SK-N-SH (cell line): ENCODE results near the gene PCK2. TPM values are rescaled to one million over a fixed set of nuclear protein-coding genes. Genes with fewer than 3 reads are reported as not detected.
A peak's percentile ranks its signal among the peaks of the same experiment; 100 is the strongest.

Source experiments
- CTCF ChIA-PET: fragments of 300-600, 350-600 bp; formaldehyde crosslinking; extraction: SDS; loops from one replicate; lab custom pipeline; 2021; lab: Yijun Ruan, JAX
- POLR2A ChIA-PET: fragments of 350-600 bp; sonication (Branson Sonifier 250); formaldehyde crosslinking; extraction: SDS; loops from one replicate; lab custom pipeline; 2020; ENCODE audit warnings: antibody characterized with exemption, inconsistent platforms; lab: Yijun Ruan, JAX
- DNase-seq: peaks from one replicate; pipeline ENCODE4 v3.0.0; 2012
- H2AFZ ChIP-seq: fragments of 200-600 bp; sonication (generic); 2 replicates; pipeline ENCODE4 v1.8.1; 2016; ENCODE audit warnings: antibody characterized with exemption, mild to moderate bottlenecking, low read depth
- H3F3A ChIP-seq: fragments of 200-600 bp; sonication (generic); replicated peaks from 2 replicates; pipeline ENCODE3; 2016; ENCODE audit warnings: antibody characterized with exemption, mild to moderate bottlenecking; ENCODE audit not compliant: insufficient read depth
- H3K27ac ChIP-seq, 2 experiments: fragments of 200-500 bp in 1 of 2; fragments of 200-600 bp in 1 of 2; sonication (Bioruptor generic) in 1 of 2; sonication (generic), shearing (Covaris generic) in 1 of 2; 2 replicates each; pipeline versions ENCODE4 v1.5.1 to v1.6.1; 2014 to 2016; ENCODE audit warnings: low read depth in 2 of 2, inconsistent platforms in 1 of 2, low read length in 1 of 2, mild to moderate bottlenecking in 1 of 2, mixed read lengths in 1 of 2
- H3K27me3 ChIP-seq: fragments of 200-600 bp; sonication (generic), shearing (Covaris generic); 2 replicates; pipeline ENCODE4 v1.6.1; 2016; ENCODE audit warnings: mixed run types; ENCODE audit not compliant: insufficient read depth
- H3K36me3 ChIP-seq, 2 experiments: fragments of 200-500 bp in 1 of 2; fragments of 200-600 bp in 1 of 2; sonication (Bioruptor generic) in 1 of 2; sonication (generic) in 1 of 2; replicated peaks in 1 of 2; 2 replicates each; pipeline versions ENCODE3 to v1.5.1; 2014 to 2016; ENCODE audit warnings: low read length in 1 of 2, mild to moderate bottlenecking in 1 of 2; ENCODE audit not compliant: insufficient read depth in 2 of 2, control insufficient read depth in 1 of 2
- H3K4me1 ChIP-seq, 2 experiments: fragments of 200-500 bp in 1 of 2; fragments of 200-600 bp in 1 of 2; sonication (Bioruptor generic) in 1 of 2; sonication (generic), shearing (Covaris generic) in 1 of 2; 2 replicates each; pipeline versions ENCODE4 v1.5.1 to v1.6.1; 2014 to 2016; ENCODE audit warnings: low read depth in 1 of 2, low read length in 1 of 2, mixed run types in 1 of 2; ENCODE audit not compliant: insufficient read depth in 2 of 2, control insufficient read depth in 1 of 2
- H3K4me2 ChIP-seq: fragments of 200-600 bp; sonication (generic), shearing (Covaris generic); 2 replicates; pipeline ENCODE4 v1.6.1; 2017; ENCODE audit warnings: mixed run types
- H3K4me3 ChIP-seq, 2 experiments: fragments of 200-500 bp in 1 of 2; fragments of 200-600 bp in 1 of 2; sonication (Bioruptor generic) in 1 of 2; sonication (generic), shearing (Covaris generic) in 1 of 2; 2 replicates each; pipeline versions ENCODE4 v1.5.1 to v1.8.1; 2014 to 2016; ENCODE audit warnings: low read depth in 2 of 2, inconsistent platforms in 1 of 2, low read length in 1 of 2, mild to moderate bottlenecking in 1 of 2, mixed read lengths in 1 of 2, moderate library complexity in 1 of 2
- H3K79me2 ChIP-seq: fragments of 200-600 bp; sonication (generic); 2 replicates; pipeline ENCODE4 v1.8.1; 2017; ENCODE audit warnings: mild to moderate bottlenecking; ENCODE audit not compliant: insufficient read depth
- H3K9ac ChIP-seq: fragments of 200-600 bp; sonication (generic); 2 replicates; pipeline ENCODE4 v1.6.1; 2017; ENCODE audit warnings: mixed run types
- H3K9me2 ChIP-seq: fragments of 200-600 bp; sonication (generic); 2 replicates; pipeline ENCODE4 v1.6.1; 2017; ENCODE audit warnings: mixed run types
- H3K9me3 ChIP-seq: fragments of 200-600 bp; sonication (generic); 2 replicates; pipeline ENCODE4 v1.6.1; 2017; ENCODE audit warnings: mixed run types, mild to moderate bottlenecking, moderate library complexity
- H4K20me1 ChIP-seq: fragments of 200-600 bp; sonication (generic); 2 replicates; pipeline ENCODE4 v1.6.1; 2017; ENCODE audit warnings: mild to moderate bottlenecking, mixed run types; ENCODE audit not compliant: insufficient read depth
- EZH2phosphoT487 ChIP-seq: fragments of 200-600 bp; sonication (generic); IDR thresholded peaks from 2 replicates; pipeline ENCODE4 v1.6.1; 2017; ENCODE audit warnings: low read depth, mixed run types, mild to moderate bottlenecking, antibody characterized with exemption, moderate library complexity, borderline replicate concordance
- GABPA ChIP-seq: IDR thresholded peaks from 2 replicates; pipeline ENCODE4 v1.4.0; 2012; ENCODE audit warnings: low read depth, mild to moderate bottlenecking
- JUND ChIP-seq: IDR thresholded peaks from 2 replicates; pipeline ENCODE4 v1.4.0; 2012
- NFIC ChIP-seq: IDR thresholded peaks from 2 replicates; pipeline ENCODE4 v1.4.0; 2012; ENCODE audit warnings: borderline replicate concordance
- NRF1 ChIP-seq: IDR thresholded peaks from 2 replicates; pipeline ENCODE4 v1.6.1; 2012; ENCODE audit warnings: low read depth, mild to moderate bottlenecking, low read length
- RAD21 ChIP-seq: IDR thresholded peaks from 2 replicates; pipeline ENCODE4 v1.6.1; 2012; ENCODE audit warnings: mild to moderate bottlenecking, low read length
- RCOR1 ChIP-seq: fragments of 150-350 bp; IDR thresholded peaks from 2 replicates; pipeline ENCODE4 v1.6.1; 2017; ENCODE audit warnings: antibody characterized with exemption, low read length
- TAF1 ChIP-seq: IDR thresholded peaks from 2 replicates; pipeline ENCODE4 v1.6.1; 2012; ENCODE audit warnings: low read depth, mild to moderate bottlenecking, low read length, moderate library complexity, borderline replicate concordance
- TEAD4 ChIP-seq: IDR thresholded peaks from 2 replicates; pipeline ENCODE4 v1.4.0; 2012; ENCODE audit warnings: mild to moderate bottlenecking, borderline replicate concordance; ENCODE audit not compliant: insufficient read depth
- USF1 ChIP-seq: IDR thresholded peaks from 2 replicates; pipeline ENCODE4 v1.4.0; 2012; ENCODE audit warnings: low read depth, borderline replicate concordance
- WGBS: methylation state at CpG from one replicate; pipeline ENCODE4 v1.1.6; 2017; ENCODE audit warnings: low lambda C conversion rate; 5-methylcytosine and 5-hydroxymethylcytosine counted together
- polyA plus RNA-seq, 3 experiments: library from polyadenylated mRNA; depleted of rRNA; stranded (reverse); fragments of >200 nt; gene quantifications; 2 replicates each; pipeline ENCODE4 v1.2.3, GENCODE V29; 2012

PCK2 gene
- polyA plus RNA-seq, 1 of the 3 experiments (the other 2 are of a cell fraction) = 16.6 TPM

DNA sequence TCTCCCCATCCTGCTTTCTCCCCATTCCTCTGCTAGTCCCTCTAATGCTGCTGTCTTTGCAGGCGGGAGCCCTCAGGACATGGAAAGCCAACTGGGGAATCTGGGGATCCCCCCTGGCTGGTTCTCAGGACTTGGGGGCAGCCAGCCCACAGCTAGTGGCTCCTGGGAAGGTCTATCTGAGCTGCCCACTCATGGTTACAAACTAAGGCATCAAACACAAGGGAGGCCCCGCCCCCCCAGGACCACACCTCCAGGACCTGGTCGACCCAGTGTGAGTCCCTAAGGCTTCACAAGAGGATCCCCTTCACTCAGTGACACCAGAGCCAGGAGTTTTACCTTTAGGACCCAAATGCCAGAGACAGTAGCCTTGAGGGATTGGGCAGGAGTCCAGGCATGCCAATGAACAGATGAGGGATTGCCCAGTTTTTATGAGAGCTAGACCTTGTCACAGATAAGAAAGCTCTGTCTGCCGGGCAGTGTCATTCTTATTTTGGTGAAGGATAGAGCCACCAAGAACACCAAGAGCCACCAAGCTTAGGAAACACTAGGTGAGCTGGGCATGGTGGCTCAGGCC lies 30.8 kb upstream of the PCK2 start:
- Histone ChIP-seq H3K4me3 (no peak overlapping the region), H4K20me1 (no peaks in the 10 kb centered on the region), H3K9me3 (no peaks in the 10 kb centered on the region), H3K36me3 (no peaks in the 10 kb centered on the region), H3K4me1 (peaks cover 0 to 3% of the 10 kb centered on the region in 2 experiments; a peak in 1 of 4 replicates), H3K9me2 (no peaks in the 10 kb centered on the region), H3K27me3 (no peaks in the 10 kb centered on the region; the same call in 1 of the 2 replicates), H2AFZ (no peak overlapping the region), H3K79me2 (no peaks in the 10 kb centered on the region), H3F3A (no peaks in the 10 kb centered on the region), H3K4me2 (no peak overlapping the region), H3K27ac (no peak overlapping the region), H3K9ac (no peak overlapping the region)
- TF ChIP-seq TAF1 (no peak), NFIC (no peak), NRF1 (no peak)
- peak; percentile 14 for DNase-seq
- ChIA-PET CTCF (interaction anchor here (1.4 to 42.8 kb wide), 4 partner anchors 13 to 51 kb away, joined by 3 to 1159 read pairs (median 145); partner anchors contain the start of genes CPNE6 and PCK2), POLR2A (no interaction called here)
- 56% methylated on average over 4 of the region's 4 CpGs for WGBS

DNA sequence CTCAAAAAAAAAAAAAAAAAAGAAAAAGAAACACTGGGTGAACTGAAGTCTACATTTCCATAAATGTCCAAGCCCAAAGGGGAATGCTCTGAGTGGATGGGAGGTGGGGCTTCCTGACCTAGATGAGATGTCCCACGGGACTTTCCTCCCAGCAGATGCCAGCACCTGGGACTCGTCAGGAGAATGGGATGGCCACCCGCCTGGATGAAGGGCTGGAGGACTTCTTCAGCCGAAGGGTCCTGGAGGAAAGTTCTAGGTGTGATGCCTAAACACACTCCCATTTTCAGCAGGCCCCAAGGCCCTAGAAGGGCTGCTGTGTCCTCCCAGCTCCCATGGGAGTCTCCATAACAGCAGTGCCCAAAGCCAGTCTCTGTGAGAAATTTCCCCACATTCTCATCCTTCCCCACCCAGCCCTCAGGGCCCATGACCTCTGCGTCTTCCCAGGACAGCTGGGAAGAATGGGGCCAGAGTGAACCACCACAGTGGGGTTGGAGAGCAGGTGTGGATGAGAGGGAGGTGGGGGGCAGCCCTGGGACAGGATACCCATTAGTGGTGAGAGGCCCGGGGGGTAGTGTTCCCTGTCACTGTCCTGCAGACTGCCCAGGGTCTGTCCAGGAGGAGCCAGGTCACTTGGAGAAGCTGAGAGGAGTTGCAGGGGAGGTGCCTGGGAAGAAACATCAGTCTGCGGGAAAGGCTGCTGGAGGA lies 29.9 kb upstream of the PCK2 start:
- ChIA-PET CTCF (interaction anchor here (1.1 to 42.8 kb wide), 6 partner anchors 10 to 244 kb away, joined by 3 to 1159 read pairs (median 4); partner anchors contain the start of genes CIDEB, IRF9 and PCK2), POLR2A (interaction anchor here (0.7 kb wide), 1 partner anchor 18 kb away, joined by 3 read pairs; no protein-coding TSS in a partner anchor)
- Histone ChIP-seq H4K20me1 (no peaks in the 10 kb centered on the region), H3K4me3 (no peak overlapping the region), H3K27me3 (no peaks in the 10 kb centered on the region; the same call in 1 of the 2 replicates), H3K9me2 (no peaks in the 10 kb centered on the region), H2AFZ (no peak overlapping the region), H3K4me1 (no peaks in the 10 kb centered on the region), H3F3A (no peaks in the 10 kb centered on the region), H3K36me3 (no peaks in the 10 kb centered on the region), H3K9me3 (no peaks in the 10 kb centered on the region), H3K27ac (no peak overlapping the region), H3K9ac (no peak overlapping the region), H3K79me2 (no peaks in the 10 kb centered on the region), H3K4me2 (no peak overlapping the region)
- no peak for TF ChIP-seq JUND
- TF ChIP-seq RCOR1 = no peak
- no peak for TF ChIP-seq EZH2phosphoT487
- TF ChIP-seq GABPA = no peak
- TF ChIP-seq USF1 = no peak
- no peak for TF ChIP-seq RAD21
- no peak for TF ChIP-seq TEAD4
- DNase-seq = peak; percentile 17
- 50% methylated on average over 3 of the region's 7 CpGs for WGBS
